Osteocyte (in vitro differentiated cells): ENCODE results near the gene CACNA1H. TPM values are rescaled to one million over a fixed set of nuclear protein-coding genes. Genes with fewer than 3 reads are reported as not detected.
"Not testable (repeated sequence)": the region's sequence is repeated elsewhere in the genome, so short reads cannot be mapped to it uniquely, and the experiment has no call there.

ENCODE experiments used
- DNase-seq: peaks from one replicate; pipeline ENCODE4 v3.0.0; 2021; ENCODE audit warnings: mixed read lengths; ENCODE audit not compliant: unreplicated experiment; ENCODE audit errors: extremely low spot score
- H3K27ac Mint-ChIP-seq: one replicate; pipeline ENCODE4 v1.8.0; 2021; ENCODE audit warnings: mild to moderate bottlenecking, mixed read lengths; ENCODE audit not compliant: unreplicated experiment
- H3K27me3 Mint-ChIP-seq: one replicate; pipeline ENCODE4 v1.8.0; 2021; ENCODE audit warnings: mixed read lengths; ENCODE audit not compliant: unreplicated experiment
- H3K36me3 Mint-ChIP-seq: one replicate; pipeline ENCODE4 v1.8.0; 2021; ENCODE audit warnings: mixed read lengths; ENCODE audit not compliant: unreplicated experiment
- H3K4me1 Mint-ChIP-seq: one replicate; pipeline ENCODE4 v1.8.0; 2021; ENCODE audit warnings: mixed read lengths; ENCODE audit not compliant: unreplicated experiment
- H3K4me3 Mint-ChIP-seq: one replicate; pipeline ENCODE4 v1.8.0; 2021; ENCODE audit warnings: mild to moderate bottlenecking, moderate library complexity, mixed read lengths; ENCODE audit not compliant: unreplicated experiment
- H3K9me3 Mint-ChIP-seq: one replicate; pipeline ENCODE4 v1.8.0; 2021; ENCODE audit warnings: mixed read lengths; ENCODE audit not compliant: unreplicated experiment
- CTCF ChIP-seq: fragments of 200-600 bp; sonication (generic); IDR thresholded peaks from 2 replicates; pipeline ENCODE4 v1.5.0; 2021; ENCODE audit warnings: antibody characterized with exemption, mild to moderate bottlenecking, moderate library complexity
- total RNA-seq: library from RNA; stranded (reverse); gene quantifications from 2 replicates; pipeline ENCODE4 v1.2.1, GENCODE V29; 2021

CACNA1H gene
- total RNA-seq, 1 donor from 2014 or later, result 21.2 TPM

- not testable (repeated sequence) for H3K27me3 Mint-ChIP-seq, H3K27ac Mint-ChIP-seq, H3K36me3 Mint-ChIP-seq, H3K9me3 Mint-ChIP-seq, DNase-seq, H3K4me3 Mint-ChIP-seq, H3K4me1 Mint-ChIP-seq
Observed at GRCh38 chr16:1231301-1231700, 78.4 kb downstream of the CACNA1H start.

DNA sequence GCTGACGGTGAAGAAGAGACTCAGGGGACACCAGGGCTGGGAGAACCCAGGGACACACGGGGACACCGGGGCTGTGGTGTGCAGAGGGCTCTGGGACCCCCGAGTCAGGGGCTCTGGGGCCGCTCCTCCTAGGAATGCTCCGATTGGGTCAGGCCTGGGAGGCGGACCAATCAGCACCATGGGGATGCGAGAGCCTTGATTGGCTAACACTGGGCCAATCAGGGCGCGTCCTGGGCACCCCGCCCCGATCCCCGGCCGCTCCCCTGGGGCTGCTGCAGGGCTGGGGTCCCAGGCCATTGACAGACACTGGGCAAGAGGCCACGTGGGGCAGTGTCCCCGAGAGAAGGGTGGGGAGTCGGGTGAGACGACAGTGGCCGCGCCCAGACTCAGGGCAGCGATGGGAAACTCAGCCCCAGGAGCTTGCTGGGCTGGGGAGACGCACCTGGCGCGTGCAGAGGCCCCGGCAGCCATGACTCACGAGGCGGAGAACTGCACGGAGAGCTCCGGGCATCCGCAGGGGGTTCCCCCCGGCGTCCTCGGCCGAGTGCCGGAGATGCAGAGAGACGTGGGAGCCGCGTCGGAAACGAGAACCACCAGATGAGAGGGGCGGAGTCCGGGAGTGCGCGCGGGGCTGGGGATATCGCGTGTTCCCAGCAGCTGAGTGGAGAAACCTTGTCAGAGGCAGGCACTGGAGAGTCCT, 79.3 kb downstream of the CACNA1H start:
- not testable (repeated sequence) for H3K9me3 Mint-ChIP-seq, H3K4me3 Mint-ChIP-seq, DNase-seq, H3K36me3 Mint-ChIP-seq, H3K4me1 Mint-ChIP-seq, H3K27ac Mint-ChIP-seq, H3K27me3 Mint-ChIP-seq

DNA sequence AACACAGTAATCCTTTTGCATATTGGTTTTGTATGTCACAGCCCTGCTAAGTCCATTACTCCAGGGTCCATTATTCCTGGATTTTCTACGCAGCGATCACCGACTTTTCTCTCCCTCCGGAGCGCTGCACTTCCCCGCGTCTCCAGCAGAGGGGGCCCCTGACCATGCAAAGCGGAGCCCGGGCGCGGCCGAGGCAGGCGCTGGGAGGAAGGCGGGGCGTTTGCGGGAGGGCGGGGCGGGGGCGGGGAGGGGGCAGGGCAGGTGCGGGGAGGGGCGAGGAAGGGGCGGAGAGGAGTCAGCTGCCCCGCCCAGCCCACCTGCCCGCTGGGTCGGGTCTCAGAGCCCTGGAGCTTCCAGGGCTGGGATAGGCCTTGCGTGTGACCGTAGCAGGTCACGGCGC, 83.8 kb downstream of the CACNA1H start:
- not testable (repeated sequence) for H3K36me3 Mint-ChIP-seq, H3K4me1 Mint-ChIP-seq, DNase-seq, H3K4me3 Mint-ChIP-seq, H3K9me3 Mint-ChIP-seq, H3K27me3 Mint-ChIP-seq, H3K27ac Mint-ChIP-seq

- Mint-ChIP-seq H3K27me3 (no peaks in the 10 kb centered on the region), H3K27ac (no peak overlapping the region), H3K4me3 (no peak overlapping the region), H3K4me1 (no peaks in the 10 kb centered on the region), H3K36me3 (no peaks in the 10 kb centered on the region), H3K9me3 (no peaks in the 10 kb centered on the region)
- DNase-seq, result no peak
- TF ChIP-seq CTCF, result no peak
Observed at GRCh38 chr16:1237990-1238389, 85.1 kb downstream of the CACNA1H start.

- not testable (repeated sequence) for H3K4me3 Mint-ChIP-seq, H3K4me1 Mint-ChIP-seq, H3K9me3 Mint-ChIP-seq, H3K27ac Mint-ChIP-seq, DNase-seq, H3K27me3 Mint-ChIP-seq, H3K36me3 Mint-ChIP-seq
Observed at GRCh38 chr16:1238909-1239308, 86.0 kb downstream of the CACNA1H start.

- not testable (repeated sequence) for H3K4me3 Mint-ChIP-seq, H3K27ac Mint-ChIP-seq, H3K27me3 Mint-ChIP-seq, H3K4me1 Mint-ChIP-seq, DNase-seq, H3K36me3 Mint-ChIP-seq, H3K9me3 Mint-ChIP-seq
Observed at GRCh38 chr16:1239575-1239974, 86.7 kb downstream of the CACNA1H start.

GRCh38 chr16:1240436-1240835, 87.5 kb downstream of the CACNA1H start, which contains the start of gene TPSAB1:
Gene TPSAB1 (plus strand): TSS chr16:1240705. CDS start chr16:1240939, 234 bp downstream.
- not testable (repeated sequence) for H3K36me3 Mint-ChIP-seq, H3K27me3 Mint-ChIP-seq, H3K9me3 Mint-ChIP-seq, H3K4me1 Mint-ChIP-seq, H3K27ac Mint-ChIP-seq, DNase-seq, H3K4me3 Mint-ChIP-seq

GRCh38 chr16:1241081-1241480, 88.2 kb downstream of the CACNA1H start:
- not testable (repeated sequence) for H3K4me3 Mint-ChIP-seq, DNase-seq, H3K4me1 Mint-ChIP-seq, H3K36me3 Mint-ChIP-seq, H3K9me3 Mint-ChIP-seq, H3K27me3 Mint-ChIP-seq, H3K27ac Mint-ChIP-seq

GRCh38 chr16:1243363-1243762, 90.5 kb downstream of the CACNA1H start:
- not testable (repeated sequence) for H3K9me3 Mint-ChIP-seq, H3K4me1 Mint-ChIP-seq, DNase-seq, H3K36me3 Mint-ChIP-seq, H3K4me3 Mint-ChIP-seq, H3K27me3 Mint-ChIP-seq, H3K27ac Mint-ChIP-seq

GRCh38 chr16:1243907-1244850, 91.3 kb downstream of the CACNA1H start:
- H3K4me1 Mint-ChIP-seq, DNase-seq, H3K4me3 Mint-ChIP-seq, H3K27ac Mint-ChIP-seq, H3K36me3 Mint-ChIP-seq, H3K9me3 Mint-ChIP-seq, H3K27me3 Mint-ChIP-seq: not testable (repeated sequence)
